ENCODE measurements around the gene AKT2.

AKT2 gene

DNA sequence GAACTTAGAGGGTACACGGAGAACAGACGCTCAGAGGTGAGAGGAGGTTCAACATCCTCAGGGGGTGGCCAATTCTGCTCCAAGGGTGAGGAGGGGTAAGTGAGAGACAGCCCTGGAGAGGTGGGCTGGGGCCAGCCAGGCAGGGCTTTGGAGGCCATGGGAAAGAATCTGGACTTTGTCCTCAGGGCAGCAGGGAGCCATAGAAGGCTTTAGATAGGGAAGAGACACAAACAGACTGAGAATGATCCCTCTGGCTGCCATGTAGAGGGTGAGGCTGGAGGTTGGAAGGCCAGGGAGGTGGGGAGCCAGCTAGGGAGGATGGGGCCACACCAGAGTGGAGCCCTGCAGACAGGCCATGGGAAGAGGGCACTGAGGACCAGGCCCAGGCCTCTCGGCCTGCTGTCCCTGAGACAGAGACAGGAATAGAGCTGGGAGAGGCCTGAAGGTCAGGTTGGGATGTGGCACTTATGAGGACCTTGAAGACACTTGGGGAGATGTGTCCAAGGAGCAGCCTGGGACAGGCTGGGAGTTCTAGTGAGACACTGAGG lies 29.5 kb downstream of the AKT2 start:
- no peak for DNase-seq (ENCODE audit: extremely low read depth in 1 of 2, low read depth in 1 of 2)

DNA sequence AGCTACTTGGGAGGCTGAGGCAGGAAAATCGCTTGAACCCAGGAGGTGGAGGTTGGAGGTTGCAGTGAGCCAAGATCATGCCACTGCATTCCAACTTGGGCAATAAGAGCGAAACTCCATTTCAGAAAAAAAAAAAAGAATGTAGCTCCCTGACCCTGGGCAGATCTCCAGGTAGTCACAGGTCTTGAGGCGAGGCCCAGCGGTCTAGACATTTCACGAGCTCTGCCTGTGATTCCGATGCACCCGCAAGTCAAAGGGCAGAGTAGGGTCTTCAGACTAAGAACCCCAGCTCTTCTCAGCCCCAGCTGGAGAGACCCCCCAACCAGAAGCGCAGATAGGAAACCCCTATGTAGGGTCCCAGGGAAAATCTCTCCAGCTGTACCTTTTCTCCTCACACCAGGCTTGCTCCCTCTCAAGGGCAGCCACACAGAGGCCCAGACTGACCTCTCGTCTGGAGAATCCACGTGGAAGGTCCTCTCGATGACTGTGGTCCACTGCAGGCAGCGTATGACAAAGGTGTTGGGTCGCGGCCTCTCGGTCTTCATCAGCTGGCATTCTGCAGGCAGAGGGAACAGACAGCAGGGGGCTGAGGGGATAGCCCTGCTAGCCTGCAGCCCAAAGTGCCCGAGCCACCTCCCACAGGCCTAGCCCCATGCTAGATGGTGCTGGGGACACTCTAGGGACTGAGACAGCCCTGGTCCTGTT lies 30.3 kb downstream of the AKT2 start:
- DNase-seq (ENCODE audit: extremely low read depth in 1 of 2, low read depth in 1 of 2): no peak

DNA sequence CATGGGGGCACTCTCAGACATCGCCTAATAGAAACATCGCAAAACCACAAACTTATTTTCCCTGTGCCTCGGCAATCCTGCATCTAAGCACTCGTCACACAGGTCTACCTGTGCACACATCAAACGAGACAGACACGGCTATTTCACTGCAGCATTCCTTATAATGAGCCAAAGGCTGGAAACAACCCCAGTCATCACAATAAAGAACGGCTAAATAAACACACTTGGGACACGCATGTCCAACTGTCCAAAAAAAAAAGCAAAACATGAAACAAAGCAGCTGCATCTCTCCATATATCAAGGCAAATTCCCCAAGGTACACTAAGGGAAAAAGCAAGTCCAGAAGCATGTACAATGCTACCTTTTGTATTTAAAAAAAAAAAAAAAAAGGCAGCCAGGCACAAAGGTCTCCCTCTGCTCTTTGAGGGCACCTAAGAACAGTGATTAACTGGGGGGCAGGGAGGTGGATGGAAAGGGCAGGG lies 31.5 kb downstream of the AKT2 start:
- no peak for DNase-seq (ENCODE audit: extremely low read depth in 1 of 2, low read depth in 1 of 2)

DNA sequence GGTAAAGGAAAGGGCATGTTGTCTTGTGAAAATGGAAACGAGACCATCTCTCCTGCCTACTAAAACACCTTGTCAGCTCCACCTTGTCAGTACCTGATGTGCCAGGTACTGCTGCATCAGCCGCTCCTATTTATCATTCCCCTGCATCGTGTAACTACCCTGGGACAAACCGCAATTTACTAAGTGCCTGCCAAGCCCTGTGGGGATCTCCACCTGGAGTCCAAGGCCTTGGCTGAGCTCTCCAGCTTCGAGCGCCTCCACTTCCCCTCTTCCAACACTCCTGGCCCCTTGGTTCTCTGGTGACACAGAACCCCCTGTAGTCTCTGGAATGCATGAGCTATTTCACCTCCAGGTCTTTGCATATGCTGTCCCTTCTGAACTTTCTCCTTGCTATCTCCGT lies 32.8 kb downstream of the AKT2 start:
- no peak for DNase-seq (ENCODE audit: extremely low read depth in 1 of 2, low read depth in 1 of 2)

DNA sequence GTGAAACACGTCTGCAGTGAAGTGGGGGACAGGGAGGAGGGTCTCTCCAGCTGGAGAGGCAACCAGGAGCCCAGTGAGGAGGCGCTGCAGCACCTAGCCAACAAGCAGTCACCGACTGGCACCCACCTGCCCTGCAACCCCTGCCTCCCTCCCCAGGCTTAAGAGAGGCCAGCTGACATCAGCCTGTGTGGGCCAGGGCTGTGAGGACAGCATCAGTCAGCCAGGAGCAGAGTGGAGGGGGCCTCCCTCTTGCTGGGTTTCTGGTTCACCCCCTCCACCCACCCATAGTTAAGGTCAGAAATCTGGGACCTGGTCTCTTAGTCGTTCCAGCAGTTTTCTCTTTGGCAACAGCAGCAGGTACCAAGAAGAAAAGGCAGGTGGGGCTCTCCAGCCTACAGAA lies 33.2 kb downstream of the AKT2 start:
- no peak for DNase-seq (ENCODE audit: extremely low read depth in 1 of 2, low read depth in 1 of 2)

DNA sequence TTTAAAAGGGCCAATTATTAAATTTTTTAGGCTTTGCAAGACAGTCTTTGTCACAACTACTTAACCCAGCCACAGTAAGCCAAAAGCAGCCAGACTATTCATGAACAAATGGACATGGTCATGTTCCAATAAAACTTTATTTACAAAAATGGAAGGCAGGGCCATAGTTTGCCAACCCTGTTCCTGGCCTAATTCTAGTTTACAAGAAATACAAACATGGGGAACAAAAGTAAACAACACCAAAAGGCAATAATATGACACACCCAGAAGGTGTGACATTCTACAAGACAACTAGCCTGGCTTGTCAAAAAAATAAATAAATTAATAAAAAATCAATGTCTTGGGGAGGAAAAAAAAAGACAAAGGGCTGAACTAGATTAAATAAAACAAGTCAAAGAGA lies 33.9 kb downstream of the AKT2 start:
- DNase-seq (ENCODE audit: extremely low read depth in 1 of 2, low read depth in 1 of 2): no peak

DNA sequence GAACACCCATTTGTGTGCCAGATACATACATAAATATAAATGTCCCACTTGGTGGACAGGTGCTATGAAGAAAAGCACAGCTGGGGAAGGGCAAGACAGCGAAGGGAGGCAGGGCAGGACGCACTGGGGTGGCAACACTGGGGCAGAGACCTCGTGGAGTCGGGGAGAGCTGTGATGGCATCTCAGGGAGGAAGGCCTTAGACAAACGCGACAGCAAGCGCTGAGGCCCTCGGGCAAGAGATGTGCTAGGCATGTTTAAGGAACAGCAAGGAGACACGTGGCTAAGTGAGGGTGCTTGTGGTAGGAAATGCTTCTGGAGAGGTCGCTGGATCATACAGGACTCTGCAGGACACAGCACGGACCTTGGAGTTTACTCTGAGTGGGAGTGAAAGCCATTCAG lies 35.4 kb downstream of the AKT2 start:
- no peak for DNase-seq (ENCODE audit: extremely low read depth in 1 of 2, low read depth in 1 of 2)

DNA sequence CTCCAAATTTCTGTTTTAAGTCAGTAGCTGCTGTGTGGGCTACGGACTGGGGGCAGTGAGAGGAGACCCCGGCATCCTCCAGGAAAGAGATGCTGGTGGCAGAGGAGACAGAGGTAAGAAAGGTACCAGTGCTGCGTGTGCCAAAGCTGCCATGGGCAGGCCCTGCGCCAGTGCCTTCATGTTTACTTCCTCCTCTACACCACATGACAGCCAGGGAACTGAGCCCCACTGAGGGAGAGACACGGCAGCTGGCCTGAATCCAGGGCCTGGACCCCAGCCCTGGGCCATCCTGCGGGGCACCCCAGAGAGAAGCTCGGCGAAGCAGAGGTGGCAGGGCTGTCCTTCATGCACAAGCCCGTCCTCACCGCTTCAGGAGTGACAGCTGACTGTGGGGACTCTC lies 35.9 kb downstream of the AKT2 start:
- no peak for DNase-seq (ENCODE audit: extremely low read depth in 1 of 2, low read depth in 1 of 2)

DNA sequence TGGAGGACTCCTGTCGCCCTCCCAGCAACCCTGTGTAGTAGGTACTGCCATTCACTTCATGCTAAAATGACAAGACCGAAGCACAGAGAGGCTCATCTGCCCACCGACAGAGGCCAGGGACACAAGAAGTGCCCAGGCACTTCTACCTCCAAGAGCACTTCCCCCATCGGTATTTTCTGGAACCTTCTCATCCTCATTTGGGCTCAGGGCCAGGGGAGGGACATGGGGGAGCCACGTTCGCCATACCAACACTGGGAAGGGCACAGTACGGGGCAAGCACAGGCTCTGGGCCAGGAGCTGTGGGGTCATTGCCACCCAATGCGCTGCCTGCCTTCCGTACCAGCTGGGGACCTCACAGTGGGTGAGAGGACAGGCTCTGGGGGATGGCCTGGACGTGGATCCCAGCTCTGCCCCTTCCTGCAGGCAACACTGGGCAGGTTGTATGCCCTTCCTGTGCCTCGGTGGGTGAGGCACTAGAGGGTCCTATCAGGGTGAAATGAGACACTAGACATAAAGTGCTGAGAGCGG lies 37.3 kb downstream of the AKT2 start:
- DNase-seq (ENCODE audit: extremely low read depth in 1 of 2, low read depth in 1 of 2): no peak

DNA sequence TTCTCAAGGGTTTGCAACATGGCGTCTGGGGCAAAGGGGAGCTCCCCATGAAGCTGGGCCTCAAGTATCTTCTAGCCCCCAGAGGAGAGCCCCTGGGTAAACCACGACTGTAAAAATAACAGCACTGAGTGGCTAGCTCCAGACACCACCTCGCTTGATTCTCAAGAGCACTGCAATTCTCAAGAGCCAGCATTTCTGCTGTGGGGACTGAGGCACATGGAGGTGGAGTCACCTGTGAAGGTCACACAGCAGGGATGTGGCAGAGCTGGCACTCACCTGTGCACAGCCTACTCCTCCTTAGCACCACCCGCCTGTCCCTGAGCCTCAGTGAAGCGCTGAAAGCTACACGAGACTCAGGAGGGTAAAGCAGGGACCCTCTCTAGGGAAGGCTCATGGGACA lies 38.0 kb downstream of the AKT2 start:
- DNase-seq (ENCODE audit: extremely low read depth in 1 of 2, low read depth in 1 of 2): no peak

DNA sequence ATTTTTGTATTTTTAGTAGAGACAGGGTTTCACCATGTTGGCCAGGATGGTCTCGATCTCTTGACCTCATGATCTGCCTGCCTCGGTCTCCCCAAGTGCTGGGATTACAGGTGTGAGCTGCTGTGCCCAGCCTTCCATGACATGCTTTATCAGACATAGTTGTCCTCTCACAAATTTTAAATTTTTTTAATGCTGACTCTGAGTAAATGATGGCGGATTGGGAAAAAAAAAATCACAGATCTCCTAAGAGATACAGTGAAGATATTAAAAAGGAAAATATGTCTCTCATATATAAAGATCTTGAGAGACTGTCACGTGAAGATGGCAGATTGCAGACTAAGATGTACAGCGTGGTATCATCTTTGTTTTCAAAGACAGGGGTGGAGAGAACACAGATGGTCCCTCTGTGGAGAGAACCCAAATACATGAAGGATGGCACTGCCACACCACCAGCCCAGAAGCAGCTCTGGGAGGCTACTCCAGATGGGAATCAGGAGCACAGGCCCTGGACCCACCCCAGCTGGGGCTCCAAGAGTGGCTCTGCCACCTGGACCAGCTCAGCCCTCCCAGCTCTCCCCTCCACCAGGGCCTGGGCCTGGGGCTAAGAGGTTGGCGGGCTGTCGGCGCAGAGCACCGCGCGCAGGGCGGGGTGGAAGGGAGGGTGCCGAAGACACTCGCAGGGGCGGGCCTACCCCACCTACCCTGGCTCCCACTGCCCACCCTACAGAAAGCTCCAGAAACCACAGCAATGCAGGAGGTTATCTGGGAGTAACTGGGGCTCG lies 38.7 kb downstream of the AKT2 start:
- DNase-seq (ENCODE audit: extremely low read depth in 1 of 2, low read depth in 1 of 2): no peak

DNA sequence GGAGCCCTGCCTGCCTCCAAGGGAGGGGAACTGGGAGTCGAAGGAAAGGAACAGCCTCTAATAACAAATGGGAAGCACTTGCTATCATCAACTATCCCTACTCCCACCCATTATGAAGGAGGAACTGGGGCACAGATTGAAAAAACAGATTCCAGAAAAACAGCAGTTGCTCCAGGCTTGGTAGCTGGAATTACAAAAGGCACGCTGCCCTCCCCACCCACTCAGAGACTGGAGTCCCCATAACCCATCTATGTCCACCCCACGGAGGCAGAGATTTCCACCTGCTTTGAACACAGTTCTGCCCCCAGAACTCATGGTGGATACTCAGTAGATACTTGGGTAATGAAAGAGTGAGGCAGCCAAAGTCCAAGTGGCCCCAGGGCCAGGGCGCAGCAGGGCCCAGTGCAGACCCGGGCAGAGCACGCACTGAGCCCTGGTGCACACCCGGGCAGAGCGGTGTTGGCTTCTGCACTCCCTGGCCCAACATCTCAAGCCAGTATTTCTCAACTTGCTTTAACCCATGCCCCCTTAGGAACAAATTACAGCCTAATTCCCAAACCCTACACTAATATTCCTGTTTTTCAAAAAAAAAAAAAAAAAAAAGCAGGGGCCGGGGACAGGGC lies 39.5 kb downstream of the AKT2 start:
- DNase-seq (ENCODE audit: extremely low read depth in 1 of 2, low read depth in 1 of 2): no peak

DNA sequence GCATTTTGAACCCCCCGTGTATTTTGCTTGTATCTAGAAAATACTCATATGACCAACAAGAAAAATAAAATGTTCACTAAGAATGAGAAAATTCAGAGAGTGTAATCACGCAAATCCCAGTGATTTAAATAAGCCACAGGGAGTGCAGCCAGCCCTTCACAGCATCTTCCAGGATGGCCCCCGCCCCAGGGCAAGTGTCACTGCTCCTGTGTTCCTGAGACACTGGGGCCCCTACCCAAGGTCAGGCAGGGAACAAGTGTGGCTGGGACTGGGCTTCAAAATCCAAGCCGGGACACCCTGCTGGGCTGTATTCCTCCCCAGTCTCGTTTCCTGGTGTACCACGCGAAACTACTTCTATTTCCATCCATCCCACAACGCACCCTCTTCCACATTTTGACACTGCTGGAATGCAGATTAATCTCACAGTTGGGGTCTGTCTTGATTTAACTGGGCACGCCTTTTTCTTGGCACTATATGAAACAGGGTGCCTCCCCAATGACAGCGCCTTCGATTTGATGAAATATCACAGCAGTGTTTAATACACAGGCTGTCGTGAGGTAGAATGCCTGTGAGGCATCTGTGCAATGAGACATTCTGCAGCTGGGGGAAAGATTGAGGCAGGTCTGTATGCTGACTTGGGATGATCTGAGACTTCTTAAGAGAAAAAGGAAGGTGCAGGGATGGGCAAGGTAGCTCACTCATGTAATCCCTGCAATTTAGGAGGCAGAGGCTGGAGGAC lies 40.4 kb downstream of the AKT2 start:
- DNase-seq (ENCODE audit: extremely low read depth in 1 of 2, low read depth in 1 of 2): no peak

DNA sequence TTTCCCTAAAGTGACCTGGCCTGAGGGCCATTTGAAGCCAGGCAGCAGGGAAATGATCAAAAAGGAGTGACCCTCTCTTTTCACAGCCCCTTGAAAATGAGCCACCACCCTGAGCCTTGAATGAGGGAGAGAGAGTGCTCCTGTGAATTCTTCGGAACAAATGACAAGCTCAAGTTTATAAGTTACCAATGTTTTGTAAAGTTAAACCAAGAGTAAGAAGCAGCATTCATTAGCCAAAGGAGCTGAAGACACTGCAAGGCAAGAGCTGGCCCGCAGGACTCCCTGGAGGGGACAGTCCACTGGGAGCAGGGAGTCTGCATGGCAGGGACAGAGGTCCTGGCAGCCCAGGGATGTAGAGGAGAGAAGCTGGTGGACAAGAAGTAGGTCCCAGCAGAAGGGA lies 42.0 kb downstream of the AKT2 start:
- no peak for DNase-seq (ENCODE audit: extremely low read depth in 1 of 2, low read depth in 1 of 2)

DNA sequence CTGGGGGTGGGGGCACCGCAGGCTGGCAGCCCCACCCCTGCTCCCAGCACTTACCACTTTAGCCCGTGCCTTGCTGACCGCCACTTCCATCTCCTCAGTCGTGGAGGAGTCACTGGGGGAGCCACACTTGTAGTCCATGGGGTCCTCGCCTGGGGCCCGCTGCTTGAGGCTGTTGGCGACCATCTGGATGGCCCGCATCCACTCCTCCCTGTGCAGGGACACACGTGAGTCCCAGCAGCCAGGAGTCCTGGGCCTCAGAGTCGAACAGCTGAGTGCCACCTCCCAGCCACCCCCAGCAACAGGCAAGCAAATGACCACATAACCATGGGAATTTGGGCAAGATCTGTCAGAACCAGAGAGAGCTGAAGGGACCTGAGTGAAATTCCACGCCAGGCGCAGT lies 42.7 kb downstream of the AKT2 start:
- no peak for DNase-seq (ENCODE audit: extremely low read depth in 1 of 2, low read depth in 1 of 2)

DNA sequence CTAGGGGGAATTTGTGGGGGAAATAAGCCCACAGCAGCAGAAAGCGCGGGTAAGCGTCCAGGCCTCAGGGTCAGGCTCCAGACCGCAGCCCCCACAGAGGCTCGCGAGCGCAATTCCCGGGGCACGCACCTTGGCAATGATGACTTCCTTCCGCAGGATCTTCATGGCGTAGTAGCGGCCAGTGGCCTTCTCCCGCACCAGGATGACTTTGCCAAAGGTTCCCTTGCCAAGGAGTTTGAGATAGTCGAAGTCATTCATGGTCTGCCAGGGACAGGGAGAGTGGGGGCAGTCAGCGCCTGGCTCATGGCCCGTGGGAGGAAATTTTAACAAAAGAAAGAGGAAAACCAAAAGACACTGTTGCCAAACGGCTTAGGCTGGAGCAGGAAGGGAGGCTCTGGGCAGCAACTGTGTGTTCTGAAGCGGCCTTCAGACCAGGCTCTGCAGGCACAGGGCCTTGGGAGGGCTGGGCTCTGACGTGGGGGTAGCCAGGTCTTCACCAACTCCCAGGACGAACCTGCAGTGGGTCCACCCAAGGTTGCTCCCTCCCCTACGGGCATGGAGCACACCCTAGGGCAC lies 43.2 kb downstream of the AKT2 start:
- DNase-seq (ENCODE audit: extremely low read depth in 1 of 2, low read depth in 1 of 2): no peak

DNA sequence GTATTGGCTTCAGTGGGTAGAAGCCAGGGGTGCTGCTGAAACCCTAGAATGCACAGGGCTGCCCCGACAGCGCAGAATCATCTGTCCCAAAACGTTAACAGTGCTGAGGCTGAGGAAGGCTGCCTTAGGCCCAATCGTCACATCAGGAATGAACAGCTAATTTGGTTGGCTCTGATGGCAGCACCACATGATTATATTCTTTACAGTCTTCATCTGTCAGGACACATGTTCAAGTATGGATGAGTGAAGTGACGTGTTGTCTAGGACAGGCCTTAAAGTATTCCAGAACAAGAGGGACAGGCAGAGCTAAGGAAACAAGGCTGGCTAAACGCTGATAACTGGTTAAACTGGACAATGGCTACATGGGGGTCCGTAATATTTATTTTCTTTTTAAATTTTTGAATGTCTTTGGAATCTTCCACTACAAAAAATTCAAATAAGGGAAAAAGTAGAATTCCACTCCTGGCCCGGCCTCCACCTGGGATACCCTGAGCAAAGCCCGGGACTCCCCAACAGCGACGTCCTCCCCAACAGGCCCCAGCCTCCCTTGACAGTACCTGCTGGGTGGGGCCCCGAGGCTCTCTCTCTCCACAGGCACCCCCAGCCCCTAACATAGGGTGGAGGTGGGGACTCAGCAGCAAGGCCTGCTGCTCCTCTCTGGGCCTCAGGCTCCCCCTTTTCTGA lies 43.9 kb downstream of the AKT2 start:
- DNase-seq (ENCODE audit: extremely low read depth in 1 of 2, low read depth in 1 of 2): no peak

DNA sequence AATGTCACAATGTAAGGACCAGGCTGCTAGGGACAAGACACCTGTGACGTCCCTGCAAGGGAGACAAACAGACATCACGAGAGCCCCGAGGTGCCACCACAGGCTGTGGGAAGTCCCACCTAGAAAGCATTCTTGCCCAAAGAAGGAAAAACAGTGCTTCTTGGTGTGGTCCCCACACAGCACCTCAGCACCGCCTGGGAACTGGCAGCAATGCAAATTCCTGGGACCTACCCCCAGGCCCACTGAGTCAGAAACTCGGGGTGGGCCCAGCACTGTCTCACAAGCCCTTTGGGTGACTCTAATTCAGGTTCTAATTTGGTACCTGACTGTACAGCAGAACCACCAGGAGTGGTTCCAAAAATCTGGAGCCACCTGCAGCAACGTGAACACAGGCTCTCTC lies 44.8 kb downstream of the AKT2 start:
- DNase-seq (ENCODE audit: extremely low read depth in 1 of 2, low read depth in 1 of 2): no peak

DNA sequence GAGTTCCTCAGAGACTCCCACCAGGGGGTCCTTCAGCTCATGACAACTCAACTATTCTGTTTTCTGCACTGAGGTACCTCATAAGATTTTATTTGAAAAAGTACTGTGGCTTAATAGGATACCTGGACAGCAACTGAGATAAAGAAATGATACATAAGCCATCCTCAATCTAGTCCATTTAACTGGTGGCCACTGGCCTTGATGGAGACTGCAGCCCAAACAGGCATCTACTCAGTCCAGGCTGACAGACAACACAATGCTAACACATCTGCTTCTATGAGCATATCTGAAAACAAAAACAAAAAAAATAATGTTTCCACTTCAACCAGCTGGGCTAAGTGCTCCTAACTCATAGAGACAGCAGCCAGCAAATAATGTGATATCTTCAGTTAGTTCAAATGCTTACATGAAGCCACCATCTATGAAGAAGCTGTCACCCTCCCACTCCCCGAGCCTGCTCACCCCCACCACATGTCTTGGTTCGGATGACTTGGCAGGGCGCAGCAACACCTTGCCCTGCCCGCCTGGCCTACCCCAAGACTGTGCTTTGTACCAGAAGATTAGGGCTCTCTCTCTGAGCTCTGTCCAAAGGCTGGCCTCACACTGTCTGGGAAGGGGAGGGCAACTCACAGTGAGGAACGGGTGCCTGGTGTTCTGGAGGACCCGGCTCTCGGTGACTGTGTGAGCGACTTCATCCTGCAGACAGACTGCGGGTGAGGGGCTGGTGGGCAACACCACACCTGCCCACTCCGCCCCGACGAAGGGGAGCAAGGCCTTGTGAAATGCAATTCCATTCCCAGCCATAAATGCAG lies 45.5 kb downstream of the AKT2 start:
- no peak for DNase-seq (ENCODE audit: extremely low read depth in 1 of 2, low read depth in 1 of 2)

Data from activated CD8-positive, alpha-beta memory T cell treated with anti-CD3 and anti-CD28 coated beads for 1 hour (primary cell).